GM13976 (cell line): ENCODE results near the gene AQP5.

Experiments
- DNase-seq: peaks from one replicate; pipeline ENCODE4 v3.0.0; 2012; ENCODE audit warnings: low spot score
- in situ Hi-C: fragments of 300-500 bp; cut with MboI; formaldehyde crosslinking; loops from one replicate; pipeline ENCODE4 v1.12.0; 2022; ENCODE audit warnings: low sequenced_read_pairs, mixed read lengths, inconsistent platforms; ENCODE audit not compliant: unreplicated experiment
- TF ChIP-seq, protein P1 (sequence below): IDR thresholded peaks from 2 replicates; pipeline ENCODE4 v1.5.1; 2012; ENCODE audit warnings: borderline replicate concordance, mild to moderate bottlenecking; ENCODE audit not compliant: insufficient read depth; ENCODE audit errors: extremely low read depth, missing control alignments, control extremely low read depth

Gene AQP5

GRCh38 chr12:49973361-49973830, 11.7 kb downstream of the AQP5 start:
- DNase-seq, result no peak
- TF ChIP-seq, protein P1, sequence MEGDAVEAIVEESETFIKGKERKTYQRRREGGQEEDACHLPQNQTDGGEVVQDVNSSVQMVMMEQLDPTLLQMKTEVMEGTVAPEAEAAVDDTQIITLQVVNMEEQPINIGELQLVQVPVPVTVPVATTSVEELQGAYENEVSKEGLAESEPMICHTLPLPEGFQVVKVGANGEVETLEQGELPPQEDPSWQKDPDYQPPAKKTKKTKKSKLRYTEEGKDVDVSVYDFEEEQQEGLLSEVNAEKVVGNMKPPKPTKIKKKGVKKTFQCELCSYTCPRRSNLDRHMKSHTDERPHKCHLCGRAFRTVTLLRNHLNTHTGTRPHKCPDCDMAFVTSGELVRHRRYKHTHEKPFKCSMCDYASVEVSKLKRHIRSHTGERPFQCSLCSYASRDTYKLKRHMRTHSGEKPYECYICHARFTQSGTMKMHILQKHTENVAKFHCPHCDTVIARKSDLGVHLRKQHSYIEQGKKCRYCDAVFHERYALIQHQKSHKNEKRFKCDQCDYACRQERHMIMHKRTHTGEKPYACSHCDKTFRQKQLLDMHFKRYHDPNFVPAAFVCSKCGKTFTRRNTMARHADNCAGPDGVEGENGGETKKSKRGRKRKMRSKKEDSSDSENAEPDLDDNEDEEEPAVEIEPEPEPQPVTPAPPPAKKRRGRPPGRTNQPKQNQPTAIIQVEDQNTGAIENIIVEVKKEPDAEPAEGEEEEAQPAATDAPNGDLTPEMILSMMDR, result no peak
- in situ Hi-C loops, result loop anchor here (10.0 kb wide), 1 partner anchor 81 kb away; the partner anchor contains the start of gene ASIC1

GRCh38 chr12:49974231-49974675, 12.6 kb downstream of the AQP5 start:
- no peak for DNase-seq
- in situ Hi-C loops, result loop anchor here (10.0 kb wide), 1 partner anchor 81 kb away; the partner anchor contains the start of gene ASIC1
- TF ChIP-seq, protein P1, result no peak

- TF ChIP-seq, protein P1, result no peak
- in situ Hi-C loops, result loop anchor here (10.0 kb wide), 1 partner anchor 80 kb away; the partner anchor contains the start of gene ASIC1
- peak; percentile 16 for DNase-seq
Observed at GRCh38 chr12:49974677-49975317, 13.1 kb downstream of the AQP5 start.

GRCh38 chr12:49975318-49975761, 13.7 kb downstream of the AQP5 start:
- TF ChIP-seq, protein P1, result no peak
- no peak for DNase-seq
- in situ Hi-C loops, result loop anchor here (10.0 kb wide), 1 partner anchor 79 kb away; the partner anchor contains the start of gene ASIC1

DNA sequence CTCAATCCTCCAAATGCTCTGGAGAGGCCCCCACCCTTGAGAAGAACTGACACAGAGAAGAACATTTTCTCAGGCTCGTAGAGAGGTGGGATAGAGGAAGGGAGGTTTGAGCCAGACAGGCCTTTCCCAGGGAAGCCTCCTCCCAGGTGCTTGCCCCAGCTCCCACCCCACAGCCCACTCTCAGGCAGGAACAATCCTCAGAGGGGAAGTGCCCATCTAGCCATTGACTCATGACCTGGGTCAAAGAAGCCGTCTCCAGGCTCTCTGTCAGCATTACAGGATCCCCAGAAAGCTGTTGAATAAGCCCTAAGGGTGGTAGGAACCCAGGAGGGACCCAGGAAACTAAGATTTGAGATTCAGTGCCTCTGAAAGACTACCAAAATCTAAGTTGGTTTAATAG, 14.9 kb downstream of the AQP5 start:
- in situ Hi-C loops, result loop anchor here (10.0 kb wide), 1 partner anchor 78 kb away; the partner anchor contains the start of gene ASIC1
- no peak for DNase-seq

DNA sequence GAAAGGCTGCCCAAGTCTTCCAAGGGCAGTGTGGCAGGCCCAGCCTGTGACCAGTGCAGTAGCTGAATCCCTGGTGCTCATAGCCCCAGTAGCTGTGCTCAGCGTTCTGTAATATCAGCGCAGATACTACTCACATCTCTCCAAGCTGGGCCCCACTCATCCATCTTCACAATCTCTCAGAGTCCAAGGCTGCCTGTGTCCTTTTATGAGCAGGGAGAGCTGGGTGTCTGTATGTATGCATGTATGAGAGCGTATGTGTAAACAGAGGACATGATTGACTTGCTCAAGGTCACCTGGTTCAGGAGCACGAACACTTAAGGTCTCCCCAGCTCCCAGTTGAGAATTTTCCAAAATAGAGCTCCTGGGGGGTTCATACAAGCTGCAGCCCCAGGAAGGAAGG, 16.5 kb downstream of the AQP5 start:
- no peak for DNase-seq
- in situ Hi-C loops, result loop anchor here (10.0 kb wide), 1 partner anchor 77 kb away; the partner anchor contains the start of gene ASIC1
- TF ChIP-seq, protein P1, result no peak

More for the DNA sequence above, 14.9 kb downstream of the AQP5 start:
- TF ChIP-seq, protein P1, result no peak
